G401.6 (cell line): ENCODE results near the gene UBE2K.
"Not testable (repeated sequence)": the region's sequence is repeated elsewhere in the genome, so short reads cannot be mapped to it uniquely, and the experiment has no call there.

Source experiments
- FAIRE-seq: peaks from 2 replicates; lab custom pipeline; 2012; peaks lifted over from hg19 to GRCh38; lab: Jason Lieb, UNC

UBE2K gene

GRCh38 chr4:39808231-39808749, 110.4 kb downstream of the UBE2K start:
- FAIRE-seq = no peak

- no peak for FAIRE-seq
Measured at GRCh38 chr4:39812500-39812899, 114.6 kb downstream of the UBE2K start.

DNA sequence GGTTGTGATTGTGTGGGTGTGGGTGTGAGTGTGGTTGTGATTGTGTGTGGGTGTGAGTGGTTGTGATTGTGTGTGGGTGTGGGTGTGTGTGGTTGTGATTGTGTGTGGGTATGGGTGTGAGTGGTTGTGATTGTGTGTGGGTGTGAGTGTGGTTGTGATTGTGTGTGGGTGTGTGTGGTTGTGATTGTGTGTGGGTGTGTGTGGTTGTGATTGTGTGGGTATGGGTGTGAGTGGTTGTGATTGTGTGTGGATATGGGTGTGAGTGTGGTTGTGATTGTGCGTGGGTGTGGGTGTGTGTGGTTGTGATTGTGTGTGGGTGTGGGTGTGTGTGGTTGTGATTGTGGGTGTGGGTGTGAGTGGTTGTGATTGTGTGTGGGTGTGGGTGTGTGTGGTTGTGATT, 115.1 kb downstream of the UBE2K start:
- FAIRE-seq = not testable (repeated sequence)

- FAIRE-seq = not testable (repeated sequence)
Measured at GRCh38 chr4:39813761-39814160, 115.8 kb downstream of the UBE2K start.

DNA sequence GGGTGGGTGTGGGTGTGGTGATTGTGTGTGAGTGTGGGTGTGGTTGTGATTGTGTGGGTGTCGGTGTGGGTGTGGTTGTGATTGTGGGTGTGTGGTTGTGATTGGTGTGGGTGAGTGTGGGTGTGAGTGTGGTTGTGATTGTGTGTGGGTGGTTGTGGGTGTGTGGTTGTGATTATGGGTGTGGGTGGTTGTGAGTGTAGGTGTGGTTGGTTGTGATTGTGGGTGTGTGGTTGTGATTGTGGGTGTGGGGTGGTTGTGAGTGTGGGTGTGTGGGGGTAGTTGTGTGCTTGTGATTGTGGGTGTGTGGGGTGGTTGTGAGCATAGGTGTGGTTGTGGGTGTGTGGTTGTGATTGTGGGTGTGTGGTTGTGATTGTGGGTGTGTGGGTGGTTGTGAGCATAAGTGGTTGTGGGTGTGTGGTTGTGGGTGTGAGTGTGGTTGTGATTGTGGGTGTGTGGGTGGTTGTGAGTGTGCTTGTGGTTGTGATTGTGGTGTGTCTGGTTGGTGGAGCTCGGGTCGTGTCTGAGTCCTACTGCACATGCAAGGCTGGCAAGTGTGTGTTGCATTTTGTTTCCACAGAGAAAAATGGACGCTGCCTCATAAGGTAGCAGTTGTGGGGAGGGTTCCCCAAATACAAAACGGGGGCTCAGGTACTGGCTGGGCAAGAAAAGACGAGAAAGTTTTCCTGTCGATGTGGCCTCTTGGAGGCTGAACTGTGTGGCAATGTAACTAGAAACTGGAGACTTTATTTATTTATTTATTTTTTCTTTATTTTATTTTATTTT, 116.7 kb downstream of the UBE2K start:
- FAIRE-seq = no peak

DNA sequence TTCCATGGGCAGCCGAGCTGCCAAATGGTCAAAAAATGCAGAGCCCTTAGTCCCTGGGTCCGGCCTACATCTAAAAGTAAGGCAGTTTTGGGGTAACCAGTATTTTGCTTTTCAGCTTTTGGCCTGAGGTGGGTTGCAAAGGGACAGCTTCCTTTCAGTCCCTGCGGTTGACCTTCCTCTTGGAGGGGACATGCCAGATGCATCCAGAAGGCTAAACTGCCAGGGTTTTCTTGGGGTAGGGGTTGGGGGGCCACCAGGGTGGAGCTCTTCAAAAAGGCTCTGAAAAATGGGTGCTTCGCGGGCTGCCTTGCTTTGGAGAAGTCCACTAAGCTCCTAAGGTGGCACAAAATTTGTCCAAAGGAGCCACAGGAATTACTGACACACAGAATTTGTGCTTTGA, 120.7 kb downstream of the UBE2K start:
- FAIRE-seq = no peak

- FAIRE-seq = no peak
Measured at GRCh38 chr4:39820186-39820585, 122.2 kb downstream of the UBE2K start.

- FAIRE-seq = no peak
Measured at GRCh38 chr4:39821951-39822350, 124.0 kb downstream of the UBE2K start.

DNA sequence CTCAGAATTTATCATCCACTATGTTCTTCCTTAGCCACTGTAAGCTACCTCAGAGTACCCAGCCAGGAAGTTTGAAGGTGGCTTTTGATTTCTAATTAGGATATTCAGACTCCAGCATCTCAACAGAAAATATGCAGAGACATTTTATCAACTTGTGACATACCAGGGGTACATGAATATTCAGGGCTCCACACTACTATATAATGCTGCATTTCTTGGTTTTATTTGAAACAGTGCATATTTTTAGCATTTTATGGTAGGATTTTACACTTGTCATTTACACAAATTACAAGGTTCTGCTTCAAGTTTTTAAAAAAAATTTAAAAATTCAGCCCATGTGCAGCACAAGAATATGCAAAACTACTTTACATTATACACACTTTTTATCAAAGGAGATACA, 124.7 kb downstream of the UBE2K start:
- no peak for FAIRE-seq

- FAIRE-seq = peak; percentile 15
Measured at GRCh38 chr4:39823191-39823590, 125.3 kb downstream of the UBE2K start.

DNA sequence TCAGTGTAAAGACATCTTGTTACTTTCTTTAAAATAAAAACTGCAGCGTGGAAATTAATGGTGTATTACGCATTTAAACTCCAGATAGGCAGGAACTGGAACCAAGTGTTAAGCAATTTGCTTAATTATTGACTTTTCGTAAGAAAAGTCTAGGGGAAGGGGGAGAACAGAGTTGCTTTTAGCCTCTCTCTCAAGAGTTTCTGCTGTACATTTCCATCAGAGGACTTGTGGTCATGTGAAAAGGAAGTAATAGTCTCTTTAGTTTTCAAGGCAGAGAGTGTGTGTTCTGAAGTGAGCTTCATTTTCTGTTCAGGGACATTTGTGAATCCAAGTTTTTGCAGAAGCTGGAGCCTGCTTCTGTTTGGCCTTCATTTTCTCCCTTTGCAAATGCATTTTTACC, 127.2 kb downstream of the UBE2K start:
- FAIRE-seq = peak; percentile 55

- no peak for FAIRE-seq
Measured at GRCh38 chr4:39825741-39826231, 127.8 kb downstream of the UBE2K start.
